Measurements from ENCODE around the gene SARDH. TPM values are rescaled to one million over a fixed set of nuclear protein-coding genes. Genes with fewer than 3 reads are reported as not detected.

Gene SARDH
- total RNA-seq (1 to 10 TPM; 1.3 to 2.0 TPM), polyA plus RNA-seq (1.8 TPM)

- DNase-seq, result peak in 3 of 5 donors; percentile 15 to 23 (median 22)
- Histone ChIP-seq H3K4me3 (ENCODE audit: low read length) (peak within 1 kb of the TSS; percentile 39), H3K36me3 (ENCODE audit: insufficient read depth, low read length) (no peaks in the 10 kb centered on the region), H3K27ac (ENCODE audit: low read depth, low read length) (no peak within 1 kb of the TSS), H3K4me1 (ENCODE audit: insufficient read depth, low read length) (peaks cover 15% of the 10 kb centered on the region), H3K27me3 (ENCODE audit: insufficient read depth, low read length, poor library complexity, severe bottlenecking) (no peaks in the 10 kb centered on the region), H3K9me3 (ENCODE audit: low read length) (no peaks in the 10 kb centered on the region)
- Mint-ChIP-seq H3K27ac (peak within 1 kb of the TSS in 4 of 8 donors; percentile 26 to 90 (median 44)), H3K36me3 (no peaks in the 10 kb centered on the region), H3K27me3 (no peaks in the 10 kb centered on the region), H3K4me1 (peaks cover 0 to 14% (median 6%) of the 10 kb centered on the region in 3 donors), H3K9me3 (no peaks in the 10 kb centered on the region), H3K4me3 (peak within 1 kb of the TSS in 6 of 7 donors; percentile 53 to 83 (median 62))
- ChIA-PET POLR2A (no interaction called here), CTCF (no interaction called here)
These were observed at the start of gene SARDH for GRCh38 chr9:133737774-133738639. Gene SARDH (minus strand): TSS chr9:133738352. CDS start chr9:133734173, 4,179 bp downstream.

DNA sequence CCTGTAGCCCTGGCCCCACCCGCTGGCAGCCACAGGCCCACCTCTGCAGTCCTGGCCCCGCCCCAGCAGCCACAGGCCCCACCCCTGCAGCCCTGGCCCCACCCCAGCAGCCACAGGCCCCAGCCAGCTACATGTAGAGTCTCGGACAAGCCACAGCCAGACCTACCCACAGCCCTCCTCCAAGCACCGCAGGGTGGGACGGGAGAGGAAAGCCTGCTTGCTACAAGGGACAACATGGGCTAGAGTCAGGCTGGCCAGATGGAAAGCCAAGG is 49.5 kb upstream of the SARDH start:
- no peak for DNase-seq
- Histone ChIP-seq H3K4me1 (ENCODE audit: insufficient read depth, low read length) (peaks cover under 1% of the 10 kb centered on the region), H3K4me3 (ENCODE audit: low read length) (no peak overlapping the region), H3K27me3 (ENCODE audit: insufficient read depth, low read length, poor library complexity, severe bottlenecking) (no peaks in the 10 kb centered on the region), H3K9me3 (ENCODE audit: low read length) (no peaks in the 10 kb centered on the region), H3K36me3 (ENCODE audit: insufficient read depth, low read length) (no peaks in the 10 kb centered on the region), H3K27ac (ENCODE audit: low read depth, low read length) (no peak overlapping the region)
- CTCF ChIA-PET, result interaction anchor here (1.6 kb wide), 1 partner anchor 207 kb away, joined by 5 read pairs; no protein-coding TSS in a partner anchor
- Mint-ChIP-seq H3K27ac (no peak overlapping the region), H3K4me3 (no peak overlapping the region), H3K36me3 (no peaks in the 10 kb centered on the region), H3K27me3 (peaks cover 0 to 2% of the 10 kb centered on the region in 2 donors), H3K9me3 (no peaks in the 10 kb centered on the region), H3K4me1 (peaks cover 2 to 5% (median 4%) of the 10 kb centered on the region in 3 donors)
- POLR2A ChIA-PET, result no interaction called here

- no peaks in the 10 kb centered on the region for H3K9me3 Mint-ChIP-seq
- H3K4me3 ChIP-seq (ENCODE audit: low read length), result no peak overlapping the region
- no peaks in the 10 kb centered on the region for H3K9me3 ChIP-seq (ENCODE audit: low read length)
- H3K27me3 ChIP-seq (ENCODE audit: insufficient read depth, low read length, poor library complexity, severe bottlenecking), result no peaks in the 10 kb centered on the region
- peaks cover under 1 to 1% (median under 1%) of the 10 kb centered on the region in 3 donors for H3K4me1 Mint-ChIP-seq
- ChIA-PET POLR2A (no interaction called here), CTCF (interaction anchor here (1.6 kb wide), 1 partner anchor 208 kb away, joined by 5 read pairs; no protein-coding TSS in a partner anchor)
- H3K27ac ChIP-seq (ENCODE audit: low read depth, low read length), result no peak overlapping the region
- no peak overlapping the region for H3K4me3 Mint-ChIP-seq
- no peak for DNase-seq
- H3K27ac Mint-ChIP-seq, result no peak overlapping the region
- no peaks in the 10 kb centered on the region for H3K36me3 Mint-ChIP-seq
- H3K4me1 ChIP-seq (ENCODE audit: insufficient read depth, low read length), result no peaks in the 10 kb centered on the region
- H3K36me3 ChIP-seq (ENCODE audit: insufficient read depth, low read length), result no peaks in the 10 kb centered on the region
- H3K27me3 Mint-ChIP-seq, result peaks cover 0 to 2% of the 10 kb centered on the region in 2 donors
These were observed 49.0 kb upstream of the SARDH start for GRCh38 chr9:133786907-133787753.

DNA sequence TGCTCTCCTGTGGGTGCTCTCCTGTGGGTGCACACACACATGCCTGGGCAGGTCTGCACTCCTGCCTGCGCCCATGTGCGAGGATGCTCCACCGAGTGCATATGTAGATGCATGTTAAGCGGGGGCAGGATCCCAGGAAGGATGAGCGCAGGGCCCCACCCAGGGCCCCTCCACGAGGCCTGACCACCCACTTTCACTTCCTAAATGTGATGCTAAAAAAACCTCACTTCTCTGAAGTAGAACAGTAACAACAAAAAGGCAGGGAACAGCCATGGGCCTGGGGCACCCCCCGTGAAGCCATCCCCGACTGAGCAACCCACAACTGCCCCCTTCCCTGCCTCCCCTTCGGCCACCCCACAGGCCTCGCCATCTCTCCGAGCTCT is 48.2 kb upstream of the SARDH start:
- no peaks in the 10 kb centered on the region for H3K27me3 ChIP-seq (ENCODE audit: insufficient read depth, low read length, poor library complexity, severe bottlenecking)
- POLR2A ChIA-PET, result no interaction called here
- Mint-ChIP-seq H3K27me3 (peaks cover 0 to 2% of the 10 kb centered on the region in 2 donors), H3K4me1 (no peaks in the 10 kb centered on the region), H3K27ac (no peak overlapping the region), H3K4me3 (no peak overlapping the region), H3K36me3 (no peaks in the 10 kb centered on the region), H3K9me3 (no peaks in the 10 kb centered on the region)
- H3K4me1 ChIP-seq (ENCODE audit: insufficient read depth, low read length), result no peaks in the 10 kb centered on the region
- no peak overlapping the region for H3K4me3 ChIP-seq (ENCODE audit: low read length)
- no peaks in the 10 kb centered on the region for H3K36me3 ChIP-seq (ENCODE audit: insufficient read depth, low read length)
- no peaks in the 10 kb centered on the region for H3K9me3 ChIP-seq (ENCODE audit: low read length)
- H3K27ac ChIP-seq (ENCODE audit: low read depth, low read length), result no peak overlapping the region
- DNase-seq, result no peak
- CTCF ChIA-PET, result interaction anchor here (1.1 to 1.6 kb wide), 2 partner anchors 209 to 210 kb away, joined by 3 to 5 read pairs; no protein-coding TSS in a partner anchor

- no peaks in the 10 kb centered on the region for H3K36me3 Mint-ChIP-seq
- no peaks in the 10 kb centered on the region for H3K36me3 ChIP-seq (ENCODE audit: insufficient read depth, low read length)
- H3K4me1 ChIP-seq (ENCODE audit: insufficient read depth, low read length), result no peaks in the 10 kb centered on the region
- H3K4me3 Mint-ChIP-seq, result no peak overlapping the region
- ChIA-PET POLR2A (no interaction called here), CTCF (interaction anchor here (1.1 to 1.6 kb wide), 2 partner anchors 209 to 211 kb away, joined by 3 to 5 read pairs; no protein-coding TSS in a partner anchor)
- H3K9me3 Mint-ChIP-seq, result no peaks in the 10 kb centered on the region
- H3K27me3 Mint-ChIP-seq, result peaks cover 0 to 2% of the 10 kb centered on the region in 2 donors
- no peaks in the 10 kb centered on the region for H3K9me3 ChIP-seq (ENCODE audit: low read length)
- H3K27me3 ChIP-seq (ENCODE audit: insufficient read depth, low read length, poor library complexity, severe bottlenecking), result no peaks in the 10 kb centered on the region
- no peak for DNase-seq
- H3K27ac ChIP-seq (ENCODE audit: low read depth, low read length), result no peak overlapping the region
- no peaks in the 10 kb centered on the region for H3K4me1 Mint-ChIP-seq
- peak overlapping the region in 1 of 8 donors; percentile 78 for H3K27ac Mint-ChIP-seq
- no peak overlapping the region for H3K4me3 ChIP-seq (ENCODE audit: low read length)
These were observed 47.7 kb upstream of the SARDH start for GRCh38 chr9:133785753-133786370.

GRCh38 chr9:133784731-133785561 is 46.8 kb upstream of the SARDH start:
- Mint-ChIP-seq H3K9me3 (no peaks in the 10 kb centered on the region), H3K27me3 (peaks cover 0 to 2% of the 10 kb centered on the region in 2 donors), H3K27ac (no peak overlapping the region), H3K36me3 (no peaks in the 10 kb centered on the region), H3K4me3 (no peak overlapping the region), H3K4me1 (no peaks in the 10 kb centered on the region)
- CTCF ChIA-PET, result interaction anchor here (5.6 kb wide), 1 partner anchor 209 kb away, joined by 94 read pairs; no protein-coding TSS in a partner anchor
- DNase-seq, result no peak
- Histone ChIP-seq H3K36me3 (ENCODE audit: insufficient read depth, low read length) (no peaks in the 10 kb centered on the region), H3K4me1 (ENCODE audit: insufficient read depth, low read length) (no peaks in the 10 kb centered on the region), H3K27me3 (ENCODE audit: insufficient read depth, low read length, poor library complexity, severe bottlenecking) (no peaks in the 10 kb centered on the region), H3K4me3 (ENCODE audit: low read length) (no peak overlapping the region), H3K27ac (ENCODE audit: low read depth, low read length) (no peak overlapping the region), H3K9me3 (ENCODE audit: low read length) (no peaks in the 10 kb centered on the region)
- POLR2A ChIA-PET, result no interaction called here

- Histone ChIP-seq H3K36me3 (ENCODE audit: insufficient read depth, low read length) (no peaks in the 10 kb centered on the region), H3K9me3 (ENCODE audit: low read length) (no peaks in the 10 kb centered on the region), H3K4me1 (ENCODE audit: insufficient read depth, low read length) (no peaks in the 10 kb centered on the region), H3K4me3 (ENCODE audit: low read length) (no peak overlapping the region), H3K27me3 (ENCODE audit: insufficient read depth, low read length, poor library complexity, severe bottlenecking) (no peaks in the 10 kb centered on the region), H3K27ac (ENCODE audit: low read depth, low read length) (no peak overlapping the region)
- ChIA-PET POLR2A (no interaction called here), CTCF (interaction anchor here (0.9 to 5.6 kb wide), 5 partner anchors 10 to 318 kb away, joined by 3 to 94 read pairs (median 5); no protein-coding TSS in a partner anchor)
- H3K9me3 Mint-ChIP-seq, result no peaks in the 10 kb centered on the region
- peaks cover 0 to 3% of the 10 kb centered on the region in 2 donors for H3K27me3 Mint-ChIP-seq
- H3K4me3 Mint-ChIP-seq, result no peak overlapping the region
- no peaks in the 10 kb centered on the region for H3K36me3 Mint-ChIP-seq
- no peaks in the 10 kb centered on the region for H3K4me1 Mint-ChIP-seq
- no peak for DNase-seq
- H3K27ac Mint-ChIP-seq, result no peak overlapping the region
These were observed 45.2 kb upstream of the SARDH start for GRCh38 chr9:133783331-133783731.
